Loucy (cell line): Measurements from ENCODE around the gene VPS45.

Source experiments
- EZH2phosphoT487 ChIP-seq: fragments of 200-600 bp; IDR thresholded peaks from 2 replicates; pipeline ENCODE4 v1.6.1; 2018; ENCODE audit warnings: antibody characterized with exemption, mild to moderate bottlenecking, moderate library complexity, borderline replicate concordance
- TF ChIP-seq, protein P1 (sequence below): fragments of 200-600 bp; sonication (generic); conservative IDR thresholded peaks from 2 replicates; pipeline ENCODE4 v1.5.1; 2014; ENCODE audit warnings: mild to moderate bottlenecking, antibody characterized with exemption, low read length

DNA sequence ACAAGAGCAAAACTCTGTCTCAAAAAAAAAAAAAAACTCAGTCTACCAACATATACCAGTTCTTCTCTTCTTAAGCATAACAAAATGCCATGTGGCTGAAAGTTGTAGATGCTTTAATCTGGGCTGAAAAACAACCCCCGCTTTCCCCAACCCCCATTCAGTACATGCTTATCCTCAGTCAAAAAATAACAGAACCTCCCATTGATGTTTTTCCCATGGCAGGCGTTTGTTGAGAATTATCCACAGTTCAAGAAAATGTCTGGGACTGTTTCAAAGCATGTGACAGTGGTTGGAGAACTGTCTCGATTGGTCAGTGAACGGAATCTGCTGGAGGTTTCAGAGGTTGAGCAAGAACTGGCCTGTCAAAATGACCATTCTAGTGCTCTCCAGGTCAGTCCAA is 14.9 kb downstream of the VPS45 start:
- TF ChIP-seq, protein P1, sequence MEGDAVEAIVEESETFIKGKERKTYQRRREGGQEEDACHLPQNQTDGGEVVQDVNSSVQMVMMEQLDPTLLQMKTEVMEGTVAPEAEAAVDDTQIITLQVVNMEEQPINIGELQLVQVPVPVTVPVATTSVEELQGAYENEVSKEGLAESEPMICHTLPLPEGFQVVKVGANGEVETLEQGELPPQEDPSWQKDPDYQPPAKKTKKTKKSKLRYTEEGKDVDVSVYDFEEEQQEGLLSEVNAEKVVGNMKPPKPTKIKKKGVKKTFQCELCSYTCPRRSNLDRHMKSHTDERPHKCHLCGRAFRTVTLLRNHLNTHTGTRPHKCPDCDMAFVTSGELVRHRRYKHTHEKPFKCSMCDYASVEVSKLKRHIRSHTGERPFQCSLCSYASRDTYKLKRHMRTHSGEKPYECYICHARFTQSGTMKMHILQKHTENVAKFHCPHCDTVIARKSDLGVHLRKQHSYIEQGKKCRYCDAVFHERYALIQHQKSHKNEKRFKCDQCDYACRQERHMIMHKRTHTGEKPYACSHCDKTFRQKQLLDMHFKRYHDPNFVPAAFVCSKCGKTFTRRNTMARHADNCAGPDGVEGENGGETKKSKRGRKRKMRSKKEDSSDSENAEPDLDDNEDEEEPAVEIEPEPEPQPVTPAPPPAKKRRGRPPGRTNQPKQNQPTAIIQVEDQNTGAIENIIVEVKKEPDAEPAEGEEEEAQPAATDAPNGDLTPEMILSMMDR = no peak
- no peak for TF ChIP-seq EZH2phosphoT487
